A673 (cell line): Measurements from ENCODE around the gene IER3.
"Not testable (repeated sequence)": the region's sequence is repeated elsewhere in the genome, so short reads cannot be mapped to it uniquely, and the experiment has no call there.

Source experiments
- EZH2 ChIP-seq: fragments of 200-600 bp; sonication (generic); IDR thresholded peaks from 2 replicates; pipeline ENCODE4 v1.6.1; 2017; ENCODE audit warnings: borderline replicate concordance, low read depth, mild to moderate bottlenecking, mixed read lengths, antibody characterized with exemption, low read length; ENCODE audit not compliant: poor library complexity, severe bottlenecking
- TF ChIP-seq, protein P1 (sequence below): fragments of 300-800, 200-600 bp; sonication (generic); conservative IDR thresholded peaks from 2 replicates; pipeline ENCODE4 v1.5.1; 2017; ENCODE audit warnings: low read depth, mild to moderate bottlenecking, antibody characterized with exemption, low read length, moderate library complexity, mixed read lengths

DNA sequence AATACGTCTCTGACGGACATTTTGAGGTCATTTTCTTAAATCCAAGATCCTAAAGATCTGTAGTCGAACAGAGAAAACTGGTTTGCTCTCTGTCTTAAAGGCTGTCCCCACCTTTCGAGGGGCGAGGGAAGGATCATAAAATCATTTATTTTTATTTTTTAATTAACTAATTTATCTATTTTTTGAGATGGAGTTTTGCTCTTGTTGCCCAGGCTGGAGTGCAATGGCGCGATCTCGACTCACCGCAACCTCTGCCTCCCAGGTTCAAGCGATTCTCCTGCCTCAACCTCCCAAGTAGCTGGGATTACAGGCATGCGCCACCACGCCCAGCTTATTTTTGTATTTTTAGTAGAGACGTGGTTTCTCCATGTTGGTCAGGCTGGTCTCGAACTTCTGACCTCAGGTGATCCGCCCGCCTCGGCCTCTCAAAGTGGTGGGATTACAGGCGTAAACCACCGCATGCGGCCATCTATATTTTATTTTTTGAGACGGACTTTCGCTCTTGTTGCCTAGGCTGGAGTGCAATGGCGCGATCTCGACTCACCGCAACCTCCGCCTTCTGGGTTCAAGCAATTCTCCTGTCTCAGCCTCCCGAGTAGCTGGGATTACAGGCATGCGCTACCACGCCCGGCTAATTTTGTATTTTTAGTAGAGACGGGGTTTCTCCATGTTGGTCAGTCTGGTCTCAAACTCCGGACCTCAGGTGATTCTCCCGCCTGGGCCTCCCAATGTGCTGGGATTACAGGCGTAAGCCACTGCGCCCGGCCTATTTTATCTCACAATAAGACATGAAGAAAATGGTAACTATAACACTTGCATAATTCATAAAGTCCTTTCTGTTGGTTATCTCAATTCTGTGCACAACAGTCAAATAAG, 26.3 kb downstream of the IER3 start:
- TF ChIP-seq, protein P1, sequence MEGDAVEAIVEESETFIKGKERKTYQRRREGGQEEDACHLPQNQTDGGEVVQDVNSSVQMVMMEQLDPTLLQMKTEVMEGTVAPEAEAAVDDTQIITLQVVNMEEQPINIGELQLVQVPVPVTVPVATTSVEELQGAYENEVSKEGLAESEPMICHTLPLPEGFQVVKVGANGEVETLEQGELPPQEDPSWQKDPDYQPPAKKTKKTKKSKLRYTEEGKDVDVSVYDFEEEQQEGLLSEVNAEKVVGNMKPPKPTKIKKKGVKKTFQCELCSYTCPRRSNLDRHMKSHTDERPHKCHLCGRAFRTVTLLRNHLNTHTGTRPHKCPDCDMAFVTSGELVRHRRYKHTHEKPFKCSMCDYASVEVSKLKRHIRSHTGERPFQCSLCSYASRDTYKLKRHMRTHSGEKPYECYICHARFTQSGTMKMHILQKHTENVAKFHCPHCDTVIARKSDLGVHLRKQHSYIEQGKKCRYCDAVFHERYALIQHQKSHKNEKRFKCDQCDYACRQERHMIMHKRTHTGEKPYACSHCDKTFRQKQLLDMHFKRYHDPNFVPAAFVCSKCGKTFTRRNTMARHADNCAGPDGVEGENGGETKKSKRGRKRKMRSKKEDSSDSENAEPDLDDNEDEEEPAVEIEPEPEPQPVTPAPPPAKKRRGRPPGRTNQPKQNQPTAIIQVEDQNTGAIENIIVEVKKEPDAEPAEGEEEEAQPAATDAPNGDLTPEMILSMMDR, result 0 out of 2 replicates have a peak, but pooled peaks have one; percentile 0
- TF ChIP-seq EZH2, result not testable (repeated sequence)
